Spinal cord (tissue), 10 donors: ENCODE results near the gene WFDC5. TPM values are rescaled to one million over a fixed set of nuclear protein-coding genes. Genes with fewer than 3 reads are reported as not detected.
"Not testable (repeated sequence)": the region's sequence is repeated elsewhere in the genome, so short reads cannot be mapped to it uniquely, and the experiment has no call there.

Experiments
- DNase-seq, 6 donors: peaks; one replicate each; pipeline versions ENCODE4 v3.0.0 to v3.0.0-alpha.2; 2013 to 2015; ENCODE audit warnings: low spot score in 6 of 6, low read depth in 4 of 6
- H3K27ac ChIP-seq: one replicate; pipeline ENCODE4 v1.5.1; 2013; ENCODE audit warnings: low read depth, low read length, control low read depth
- H3K27me3 ChIP-seq: one replicate; pipeline ENCODE4 v1.6.1; 2013; ENCODE audit warnings: low read length; ENCODE audit not compliant: control insufficient read depth, insufficient read depth
- H3K36me3 ChIP-seq: one replicate; pipeline ENCODE4 v1.6.1; 2013; ENCODE audit warnings: low read length; ENCODE audit not compliant: control insufficient read depth, insufficient read depth
- H3K4me1 ChIP-seq: one replicate; pipeline ENCODE4 v1.6.1; 2013; ENCODE audit warnings: low read length; ENCODE audit not compliant: control insufficient read depth, insufficient read depth
- H3K4me3 ChIP-seq: one replicate; pipeline ENCODE4 v1.5.1; 2013; ENCODE audit warnings: low read depth, low read length, control low read depth
- H3K9me3 ChIP-seq: one replicate; pipeline ENCODE4 v1.6.1; 2013; ENCODE audit warnings: low read length; ENCODE audit not compliant: control insufficient read depth, insufficient read depth
- WGBS: methylation state at CpG from one replicate; pipeline ENCODE4 v1.1.5; 2013; ENCODE audit warnings: missing lambda C conversion rate; ENCODE audit not compliant: insufficient coverage; 5-methylcytosine and 5-hydroxymethylcytosine counted together
- polyA plus RNA-seq, 2 donors: library from polyadenylated mRNA; unstranded; fragments of 120-200 nt; gene quantifications; one replicate each; pipeline ENCODE4 v1.2.1, GENCODE V29; 2013; ENCODE audit not compliant: insufficient read length in 2 of 2
- total RNA-seq, 2 donors: library from RNA; depleted of rRNA in 1 of 2; stranded (reverse); fragments of 120-200 nt in 1 of 2; fragments of >200 nt in 1 of 2; gene quantifications; one replicate each; pipeline versions ENCODE4 v1.2.3 to v1.2.4, GENCODE V29; 2013 to 2014
- donor health status: healthy.

Gene WFDC5
- total and polyA plus RNA-seq, 4 donors: 0.28 to 0.57 (median 0.33) TPM; not detected in 1

DNA sequence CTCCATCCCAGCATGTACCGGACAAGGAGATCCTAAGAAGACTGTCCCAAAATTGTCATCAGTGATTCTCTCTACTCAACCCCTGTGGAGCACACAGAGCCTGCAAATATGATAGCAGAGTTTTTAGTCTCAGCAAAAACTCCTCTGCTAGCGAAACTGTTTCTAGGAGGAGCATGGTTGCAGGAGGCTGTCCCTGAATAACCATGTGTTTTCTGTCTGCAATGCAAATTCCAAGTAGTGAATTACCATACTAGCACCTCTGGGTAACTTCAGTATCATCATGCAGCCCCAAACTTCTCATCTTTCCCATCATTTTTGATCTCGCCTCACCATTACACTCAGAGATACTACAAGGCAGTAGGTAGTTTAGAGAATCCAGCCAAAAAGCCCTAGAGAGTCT lies 34.1 kb upstream of the WFDC5 start:
- Histone ChIP-seq H3K27ac (no peak overlapping the region), H3K36me3 (no peaks in the 10 kb centered on the region), H3K4me3 (no peak overlapping the region), H3K4me1 (no peaks in the 10 kb centered on the region), H3K27me3 (peaks cover 4% of the 10 kb centered on the region), H3K9me3 (no peaks in the 10 kb centered on the region)
- DNase-seq: no peak
- WGBS: 100% methylated on average over 1 of the region's 3 CpGs

DNA sequence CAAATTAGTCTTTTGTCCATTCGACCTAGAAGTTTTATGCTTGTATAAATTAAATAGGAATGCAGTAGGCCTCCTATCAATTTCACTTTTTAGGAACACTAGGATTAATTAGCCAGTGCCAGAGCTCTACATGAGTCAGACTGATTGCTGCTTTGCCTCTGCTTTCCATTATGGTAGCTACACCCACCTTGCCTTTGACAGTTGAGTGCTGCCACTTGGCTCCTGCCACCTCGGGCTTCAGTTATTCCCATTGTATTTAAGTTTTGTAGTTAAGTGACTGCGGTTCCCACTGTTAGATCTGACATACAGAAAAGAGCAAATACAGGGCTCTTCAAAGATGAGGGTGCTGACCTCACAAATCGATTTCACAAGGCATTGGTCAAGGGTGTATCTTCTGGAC lies 25.9 kb upstream of the WFDC5 start:
- no peak for DNase-seq
- H3K4me1 ChIP-seq: no peaks in the 10 kb centered on the region
- H3K27ac ChIP-seq: no peak overlapping the region
- peaks cover 2% of the 10 kb centered on the region for H3K27me3 ChIP-seq
- H3K4me3 ChIP-seq: no peak overlapping the region
- WGBS: 100% methylated on average over 1 of the region's 4 CpGs
- H3K36me3 ChIP-seq: no peaks in the 10 kb centered on the region
- no peaks in the 10 kb centered on the region for H3K9me3 ChIP-seq

- H3K4me3 ChIP-seq, H3K27me3 ChIP-seq, H3K36me3 ChIP-seq, H3K9me3 ChIP-seq, H3K27ac ChIP-seq, DNase-seq, H3K4me1 ChIP-seq: not testable (repeated sequence)
- WGBS: 92% methylated on average over 5 of the region's 5 CpGs
Measured at GRCh38 chr20:45139733-45140375, 24.9 kb upstream of the WFDC5 start.

GRCh38 chr20:45138561-45139300 lies 23.8 kb upstream of the WFDC5 start:
- H3K4me3 ChIP-seq: no peak overlapping the region
- no peaks in the 10 kb centered on the region for H3K9me3 ChIP-seq
- H3K4me1 ChIP-seq: no peaks in the 10 kb centered on the region
- H3K27me3 ChIP-seq: peaks cover 2% of the 10 kb centered on the region
- H3K27ac ChIP-seq: no peak overlapping the region
- H3K36me3 ChIP-seq: no peaks in the 10 kb centered on the region
- 47% methylated on average over 17 of the region's 20 CpGs for WGBS
- DNase-seq: no peak

DNA sequence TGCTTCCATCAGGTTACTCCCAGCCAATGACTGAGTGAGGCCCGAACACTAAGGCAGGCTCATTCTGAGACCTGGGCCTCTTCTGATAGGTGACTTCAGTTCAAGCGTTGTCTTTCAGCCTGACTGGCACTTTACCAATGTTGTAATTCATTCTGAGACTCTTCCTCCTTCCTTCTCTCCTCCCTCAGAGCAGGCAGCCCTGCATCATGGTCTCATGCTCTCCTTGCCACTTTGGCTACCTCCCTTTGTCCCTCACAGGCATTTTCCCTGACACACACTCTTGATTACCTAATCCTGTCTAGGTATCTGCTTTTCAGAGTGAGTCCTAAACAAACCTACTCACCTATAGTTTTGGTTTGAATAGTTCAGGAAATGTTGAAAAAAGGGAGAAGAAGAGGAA lies 21.9 kb upstream of the WFDC5 start:
- no peak for DNase-seq
- Histone ChIP-seq H3K36me3 (no peaks in the 10 kb centered on the region), H3K27ac (no peak overlapping the region), H3K9me3 (no peaks in the 10 kb centered on the region), H3K27me3 (peaks cover 2% of the 10 kb centered on the region), H3K4me1 (no peaks in the 10 kb centered on the region), H3K4me3 (no peak overlapping the region)
- 80% methylated on average over 1 of the region's 2 CpGs for WGBS

DNA sequence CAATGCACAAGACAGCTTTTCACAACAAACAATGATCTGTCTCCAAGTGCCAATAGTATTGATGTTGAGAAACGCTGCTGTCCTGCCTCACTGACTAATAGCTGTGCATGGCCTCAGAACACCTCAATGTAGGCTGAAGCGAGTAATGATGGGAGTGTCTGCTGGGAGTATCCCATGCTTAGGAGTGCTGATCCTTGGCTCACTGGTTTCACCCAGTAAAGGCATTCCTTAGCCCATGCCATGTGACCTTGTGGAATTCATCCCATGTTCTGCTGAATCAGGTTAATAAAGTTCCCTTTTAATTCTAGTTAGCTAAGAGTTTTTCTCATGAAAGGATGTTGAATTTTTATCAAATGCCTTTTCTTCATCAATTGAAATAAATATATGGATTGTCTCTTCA lies 13.1 kb upstream of the WFDC5 start:
- 63% methylated on average over 2 of the region's 2 CpGs for WGBS
- Histone ChIP-seq H3K27me3 (peaks cover 3% of the 10 kb centered on the region), H3K4me1 (no peaks in the 10 kb centered on the region), H3K36me3 (no peaks in the 10 kb centered on the region), H3K9me3 (no peaks in the 10 kb centered on the region), H3K27ac (no peak overlapping the region), H3K4me3 (no peak overlapping the region)
- DNase-seq: no peak

DNA sequence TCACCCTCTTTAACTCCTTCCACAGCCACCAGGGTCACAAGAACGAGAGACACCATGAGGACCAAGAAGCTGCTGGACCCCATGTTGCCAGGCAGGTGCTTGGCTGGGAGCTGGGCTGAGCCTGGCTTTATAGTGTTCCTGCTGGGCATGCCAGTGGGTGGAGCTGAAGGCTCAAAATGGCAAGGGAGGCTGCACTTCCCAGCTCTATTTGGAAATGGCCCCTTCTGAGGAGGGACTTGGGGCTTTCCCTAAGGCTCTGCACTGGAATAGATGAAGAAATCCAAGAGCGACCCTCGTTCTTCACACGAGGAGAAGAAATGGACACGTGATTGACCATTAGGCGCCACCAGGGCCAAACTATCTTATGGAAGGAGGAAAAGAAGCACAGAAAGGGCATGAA lies 9.4 kb upstream of the WFDC5 start, which contains the start of gene WFDC12:
Gene WFDC12 (minus strand): TSS at position 101 of the 400 bp plus-strand sequence. CDS start 18 bp downstream, at position 83.
- Histone ChIP-seq H3K9me3 (no peaks in the 10 kb centered on the region), H3K27ac (no peak within 1 kb of the TSS), H3K36me3 (no peaks in the 10 kb centered on the region), H3K4me3 (no peak within 1 kb of the TSS), H3K27me3 (peaks cover 3% of the 10 kb centered on the region), H3K4me1 (no peaks in the 10 kb centered on the region)
- 79% methylated on average over 4 of the region's 6 CpGs for WGBS
- DNase-seq: no peak

GRCh38 chr20:45121388-45121787 lies 6.4 kb upstream of the WFDC5 start:
- Histone ChIP-seq H3K27me3 (peaks cover 3% of the 10 kb centered on the region), H3K4me1 (no peaks in the 10 kb centered on the region), H3K9me3 (no peaks in the 10 kb centered on the region), H3K27ac (no peak overlapping the region), H3K36me3 (no peaks in the 10 kb centered on the region), H3K4me3 (no peak overlapping the region)
- no CpG with 5 or more reads among the region's 2 CpGs for WGBS
- no peak for DNase-seq

DNA sequence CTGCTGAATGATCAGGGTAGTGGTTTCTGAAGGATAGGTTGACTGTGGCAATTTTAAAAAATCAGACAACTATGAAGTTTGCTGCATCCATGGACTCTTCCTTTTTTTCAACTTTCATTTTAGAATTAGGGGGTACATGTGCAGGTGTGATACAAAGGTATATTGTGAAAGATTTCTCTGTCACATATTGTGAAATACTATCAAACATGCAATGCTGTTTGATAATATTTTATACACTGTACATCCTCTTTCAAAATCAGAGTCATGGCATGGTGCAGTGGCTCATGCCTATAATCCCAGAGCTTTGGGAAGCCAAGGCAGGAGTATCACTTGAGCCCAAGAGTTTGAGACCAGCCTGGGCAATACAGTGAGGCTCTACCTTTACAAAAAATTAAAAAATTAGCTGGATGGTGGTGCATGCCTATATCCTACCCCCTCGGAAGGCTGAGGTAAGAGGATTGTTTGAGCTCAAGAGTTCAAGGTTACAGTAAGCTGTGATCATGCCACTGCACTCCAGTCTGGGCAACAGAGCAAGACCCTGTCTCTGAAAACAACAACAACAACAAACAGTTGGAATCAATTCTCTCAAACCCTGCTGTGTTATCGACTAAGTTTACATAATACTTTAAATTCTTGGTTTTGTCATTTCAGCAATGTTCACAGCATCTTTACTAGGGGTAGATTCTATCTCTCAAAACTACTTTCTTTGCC lies 4.7 kb upstream of the WFDC5 start:
- Histone ChIP-seq H3K36me3 (no peaks in the 10 kb centered on the region), H3K27ac (no peak overlapping the region), H3K27me3 (peaks cover 3% of the 10 kb centered on the region), H3K4me1 (no peaks in the 10 kb centered on the region), H3K9me3 (no peaks in the 10 kb centered on the region), H3K4me3 (no peak overlapping the region)
- WGBS: 80% methylated on average over 1 of the region's 2 CpGs
- DNase-seq: no peak
